ENCODE measurements around the gene RPTOR.

DNA sequence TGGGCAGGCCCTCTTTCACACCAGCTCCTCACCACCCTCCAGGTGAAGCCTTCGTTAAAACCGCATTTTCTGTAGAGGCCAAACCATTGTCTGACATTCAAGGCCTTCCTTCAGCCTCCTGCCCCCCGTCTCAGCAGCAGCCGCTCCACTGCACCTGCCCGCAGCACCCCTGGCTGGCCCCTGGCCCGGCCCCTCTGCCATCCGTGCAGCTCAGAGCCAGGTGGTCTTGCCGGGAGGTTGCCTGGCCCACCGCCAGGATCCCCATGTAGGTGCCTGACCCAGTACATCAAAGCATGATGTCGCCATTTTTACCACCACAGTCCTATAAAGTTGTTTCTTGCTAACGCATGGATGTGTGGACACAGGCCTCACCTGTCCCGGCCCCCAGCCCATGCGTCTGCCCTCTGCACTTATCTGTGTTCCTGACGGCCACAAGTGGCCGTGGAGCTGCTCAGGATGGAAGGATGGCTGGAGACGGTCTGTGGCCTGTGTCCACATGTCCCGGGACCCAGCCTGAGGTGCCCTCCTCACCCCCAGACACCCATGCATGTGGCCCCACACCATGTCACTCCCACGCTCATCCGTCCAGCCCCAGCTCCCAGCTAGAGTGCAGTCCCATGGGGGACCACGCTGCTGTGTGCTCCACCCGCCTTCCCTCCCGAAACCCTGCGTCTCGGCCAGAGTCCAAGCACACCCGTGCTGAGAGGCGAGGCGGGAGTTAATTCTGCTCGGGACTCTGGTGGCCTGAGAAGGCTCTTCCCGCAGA, 357.7 kb downstream of the RPTOR start:
- TF ChIP-seq POLR2AphosphoS5 (IDR thresholded peaks at IDR 0.05; ENCODE audit: low read depth, low read length) (no peak), POLR2A (IDR thresholded peaks at IDR 0.05; ENCODE audit: low read depth, low read length) (no peak)

Data from GM12891 (cell line).